ENCODE data around the gene BCLAF1.

DNA sequence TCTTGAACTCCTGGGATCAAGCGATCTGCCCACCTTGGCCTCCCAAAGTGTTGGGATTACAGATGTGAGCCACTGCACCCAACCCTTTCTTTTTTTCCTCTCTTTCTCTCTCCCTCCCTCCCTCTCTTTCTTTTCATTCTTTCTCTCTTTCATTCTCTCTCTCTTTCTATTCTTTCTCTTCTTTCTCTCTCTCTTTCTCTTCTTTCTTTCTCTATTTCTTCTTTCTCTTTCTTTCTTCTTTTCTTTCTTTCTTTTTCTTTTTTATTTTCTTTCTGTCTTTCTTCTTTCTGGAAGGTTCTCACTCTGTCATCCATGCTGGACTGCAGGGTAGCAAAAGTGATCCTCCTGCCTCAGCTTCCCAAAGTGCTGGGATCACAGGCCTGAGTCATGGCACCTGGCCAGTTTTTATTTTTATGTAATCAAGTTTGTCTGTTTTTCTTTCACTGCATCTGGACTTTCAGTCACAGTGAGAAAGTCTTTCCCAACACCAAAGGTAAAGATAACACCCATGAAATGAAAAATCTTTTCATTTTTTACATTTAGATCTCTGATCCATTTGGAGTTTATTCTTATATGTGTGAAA is 20.2 kb upstream of the BCLAF1 start:
- TF ChIP-seq, protein P1, sequence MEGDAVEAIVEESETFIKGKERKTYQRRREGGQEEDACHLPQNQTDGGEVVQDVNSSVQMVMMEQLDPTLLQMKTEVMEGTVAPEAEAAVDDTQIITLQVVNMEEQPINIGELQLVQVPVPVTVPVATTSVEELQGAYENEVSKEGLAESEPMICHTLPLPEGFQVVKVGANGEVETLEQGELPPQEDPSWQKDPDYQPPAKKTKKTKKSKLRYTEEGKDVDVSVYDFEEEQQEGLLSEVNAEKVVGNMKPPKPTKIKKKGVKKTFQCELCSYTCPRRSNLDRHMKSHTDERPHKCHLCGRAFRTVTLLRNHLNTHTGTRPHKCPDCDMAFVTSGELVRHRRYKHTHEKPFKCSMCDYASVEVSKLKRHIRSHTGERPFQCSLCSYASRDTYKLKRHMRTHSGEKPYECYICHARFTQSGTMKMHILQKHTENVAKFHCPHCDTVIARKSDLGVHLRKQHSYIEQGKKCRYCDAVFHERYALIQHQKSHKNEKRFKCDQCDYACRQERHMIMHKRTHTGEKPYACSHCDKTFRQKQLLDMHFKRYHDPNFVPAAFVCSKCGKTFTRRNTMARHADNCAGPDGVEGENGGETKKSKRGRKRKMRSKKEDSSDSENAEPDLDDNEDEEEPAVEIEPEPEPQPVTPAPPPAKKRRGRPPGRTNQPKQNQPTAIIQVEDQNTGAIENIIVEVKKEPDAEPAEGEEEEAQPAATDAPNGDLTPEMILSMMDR (IDR thresholded peaks at IDR 0.05): no peak
- no peak for TF ChIP-seq POLR2A (IDR thresholded peaks at IDR 0.05)
